Measurements from ENCODE around the gene CLPTM1.
"Not testable (repeated sequence)": the region's sequence is repeated elsewhere in the genome, so short reads cannot be mapped to it uniquely, and the experiment has no call there.

CLPTM1 gene

DNA sequence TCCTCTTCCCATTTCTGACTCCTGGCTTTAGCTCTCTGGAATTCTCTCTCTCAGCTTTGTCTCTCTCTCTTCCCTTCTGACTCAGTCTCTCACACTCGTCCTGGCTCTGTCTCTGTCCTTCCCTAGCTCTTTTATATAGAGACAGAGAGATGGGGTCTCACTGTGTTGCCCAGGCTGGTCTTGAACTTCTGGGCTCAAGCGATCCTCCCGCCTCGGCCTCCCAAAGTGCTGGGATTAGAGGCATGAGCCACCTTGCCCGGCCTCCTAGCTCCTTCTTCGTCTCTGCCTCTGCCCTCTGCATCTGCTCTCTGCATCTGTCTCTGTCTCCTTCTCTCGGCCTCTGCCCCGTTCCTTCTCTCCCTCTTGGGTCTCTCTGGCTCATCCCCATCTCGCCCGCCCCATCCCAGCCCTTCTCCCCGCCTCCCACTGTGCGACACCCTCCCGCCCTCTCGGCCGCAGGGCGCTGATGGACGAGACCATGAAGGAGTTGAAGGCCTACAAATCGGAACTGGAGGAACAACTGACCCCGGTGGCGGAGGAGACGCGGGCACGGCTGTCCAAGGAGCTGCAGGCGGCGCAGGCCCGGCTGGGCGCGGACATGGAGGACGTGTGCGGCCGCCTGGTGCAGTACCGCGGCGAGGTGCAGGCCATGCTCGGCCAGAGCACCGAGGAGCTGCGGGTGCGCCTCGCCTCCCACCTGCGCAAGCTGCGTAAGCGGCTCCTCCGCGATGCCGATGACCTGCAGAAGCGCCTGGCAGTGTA is 46.9 kb upstream of the CLPTM1 start:
- Histone ChIP-seq H3K27ac (ENCODE audit: low read depth, low read length, poor library complexity, severe bottlenecking) (no peak overlapping the region), H3K9me2 (ENCODE audit: low read depth, low read length) (no peaks in the 10 kb centered on the region), H4K20me1 (ENCODE audit: insufficient read depth, low read length) (no peaks in the 10 kb centered on the region), H3K27me3 (ENCODE audit: insufficient read depth, low read length) (no peaks in the 10 kb centered on the region), H3K9me3 (ENCODE audit: low read length) (no peaks in the 10 kb centered on the region), H3K4me3 (ENCODE audit: low read depth, low read length, poor library complexity, severe bottlenecking) (no peak overlapping the region), H2AFZ (ENCODE audit: low read length) (no peak overlapping the region), H3K4me2 (ENCODE audit: low read length) (no peak overlapping the region), H3K4me1 (ENCODE audit: insufficient read depth, low read length, severe bottlenecking) (peaks cover 4% of the 10 kb centered on the region), H3F3A (ENCODE audit: insufficient read depth, low read length) (no peaks in the 10 kb centered on the region), H3K79me2 (ENCODE audit: insufficient read depth, low read length) (no peaks in the 10 kb centered on the region), H3K9ac (ENCODE audit: low read length) (no peak overlapping the region), H3K36me3 (ENCODE audit: insufficient read depth, low read length) (peaks cover 7% of the 10 kb centered on the region; the same call in 1 of the 2 replicates)
- TF ChIP-seq EZH2 (IDR thresholded peaks at IDR 0.05; ENCODE audit: borderline replicate concordance, low read length) (no peak), CTCF (IDR thresholded peaks at IDR 0.05; ENCODE audit: low read length) (no peak)

GRCh38 chr19:44908836-44909261 is 46.3 kb upstream of the CLPTM1 start:
- H3K79me2 ChIP-seq (ENCODE audit: insufficient read depth, low read length), result no peaks in the 10 kb centered on the region
- H3K36me3 ChIP-seq (ENCODE audit: insufficient read depth, low read length), result 0 out of 2 replicates have a peak, but pooled peaks cover 4% of the 10 kb centered on the region
- H4K20me1 ChIP-seq (ENCODE audit: insufficient read depth, low read length), result no peaks in the 10 kb centered on the region
- no peak overlapping the region for H3K9ac ChIP-seq (ENCODE audit: low read length)
- H3K4me1 ChIP-seq (ENCODE audit: insufficient read depth, low read length, severe bottlenecking), result peaks cover 1% of the 10 kb centered on the region
- no peak overlapping the region for H3K27ac ChIP-seq (ENCODE audit: low read depth, low read length, poor library complexity, severe bottlenecking)
- H3K9me3 ChIP-seq (ENCODE audit: low read length), result no peaks in the 10 kb centered on the region
- TF ChIP-seq CTCF (IDR thresholded peaks at IDR 0.05; ENCODE audit: low read length), result no peak
- no peak for TF ChIP-seq EZH2 (IDR thresholded peaks at IDR 0.05; ENCODE audit: borderline replicate concordance, low read length)
- H3K4me3 ChIP-seq (ENCODE audit: low read depth, low read length, poor library complexity, severe bottlenecking), result no peak overlapping the region
- H3K27me3 ChIP-seq (ENCODE audit: insufficient read depth, low read length), result no peaks in the 10 kb centered on the region
- H2AFZ ChIP-seq (ENCODE audit: low read length), result no peak overlapping the region
- H3F3A ChIP-seq (ENCODE audit: insufficient read depth, low read length), result no peaks in the 10 kb centered on the region
- no peaks in the 10 kb centered on the region for H3K9me2 ChIP-seq (ENCODE audit: low read depth, low read length)
- H3K4me2 ChIP-seq (ENCODE audit: low read length), result no peak overlapping the region

DNA sequence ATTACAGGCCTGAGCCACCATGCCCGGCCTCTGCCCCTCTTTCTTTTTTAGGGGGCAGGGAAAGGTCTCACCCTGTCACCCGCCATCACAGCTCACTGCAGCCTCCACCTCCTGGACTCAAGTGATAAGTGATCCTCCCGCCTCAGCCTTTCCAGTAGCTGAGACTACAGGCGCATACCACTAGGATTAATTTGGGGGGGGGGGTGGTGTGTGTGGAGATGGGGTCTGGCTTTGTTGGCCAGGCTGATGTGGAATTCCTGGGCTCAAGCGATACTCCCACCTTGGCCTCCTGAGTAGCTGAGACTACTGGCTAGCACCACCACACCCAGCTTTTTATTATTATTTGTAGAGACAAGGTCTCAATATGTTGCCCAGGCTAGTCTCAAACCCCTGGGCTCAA is 45.4 kb upstream of the CLPTM1 start:
- Histone ChIP-seq H3F3A (ENCODE audit: insufficient read depth, low read length) (no peaks in the 10 kb centered on the region), H4K20me1 (ENCODE audit: insufficient read depth, low read length) (no peaks in the 10 kb centered on the region), H3K4me3 (ENCODE audit: low read depth, low read length, poor library complexity, severe bottlenecking) (no peak overlapping the region), H3K79me2 (ENCODE audit: insufficient read depth, low read length) (no peaks in the 10 kb centered on the region), H3K9me3 (ENCODE audit: low read length) (no peaks in the 10 kb centered on the region), H2AFZ (ENCODE audit: low read length) (no peak overlapping the region), H3K27ac (ENCODE audit: low read depth, low read length, poor library complexity, severe bottlenecking) (no peak overlapping the region), H3K36me3 (ENCODE audit: insufficient read depth, low read length) (no peaks in the 10 kb centered on the region), H3K4me1 (ENCODE audit: insufficient read depth, low read length, severe bottlenecking) (no peaks in the 10 kb centered on the region), H3K9ac (ENCODE audit: low read length) (no peak overlapping the region), H3K9me2 (ENCODE audit: low read depth, low read length) (no peaks in the 10 kb centered on the region), H3K4me2 (ENCODE audit: low read length) (no peak overlapping the region), H3K27me3 (ENCODE audit: insufficient read depth, low read length) (no peaks in the 10 kb centered on the region; the same call in 1 of the 2 replicates)
- no peak for TF ChIP-seq CTCF (IDR thresholded peaks at IDR 0.05; ENCODE audit: low read length)
- TF ChIP-seq EZH2 (IDR thresholded peaks at IDR 0.05; ENCODE audit: borderline replicate concordance, low read length), result no peak

GRCh38 chr19:44911896-44912295 is 43.3 kb upstream of the CLPTM1 start:
- H3F3A ChIP-seq (ENCODE audit: insufficient read depth, low read length); H3K36me3 ChIP-seq (ENCODE audit: insufficient read depth, low read length); H2AFZ ChIP-seq (ENCODE audit: low read length); H3K79me2 ChIP-seq (ENCODE audit: insufficient read depth, low read length); H3K9me3 ChIP-seq (ENCODE audit: low read length); H3K27ac ChIP-seq (ENCODE audit: low read depth, low read length, poor library complexity, severe bottlenecking); H4K20me1 ChIP-seq (ENCODE audit: insufficient read depth, low read length); H3K4me2 ChIP-seq (ENCODE audit: low read length); H3K27me3 ChIP-seq (ENCODE audit: insufficient read depth, low read length); H3K9me2 ChIP-seq (ENCODE audit: low read depth, low read length); H3K4me3 ChIP-seq (ENCODE audit: low read depth, low read length, poor library complexity, severe bottlenecking); H3K4me1 ChIP-seq (ENCODE audit: insufficient read depth, low read length, severe bottlenecking); H3K9ac ChIP-seq (ENCODE audit: low read length): not testable (repeated sequence)

Data from OCI-LY1 (cell line).